ENCODE measurements around the gene IFI27.
"Not testable (repeated sequence)": the region's sequence is repeated elsewhere in the genome, so short reads cannot be mapped to it uniquely, and the experiment has no call there.

The IFI27 gene

DNA sequence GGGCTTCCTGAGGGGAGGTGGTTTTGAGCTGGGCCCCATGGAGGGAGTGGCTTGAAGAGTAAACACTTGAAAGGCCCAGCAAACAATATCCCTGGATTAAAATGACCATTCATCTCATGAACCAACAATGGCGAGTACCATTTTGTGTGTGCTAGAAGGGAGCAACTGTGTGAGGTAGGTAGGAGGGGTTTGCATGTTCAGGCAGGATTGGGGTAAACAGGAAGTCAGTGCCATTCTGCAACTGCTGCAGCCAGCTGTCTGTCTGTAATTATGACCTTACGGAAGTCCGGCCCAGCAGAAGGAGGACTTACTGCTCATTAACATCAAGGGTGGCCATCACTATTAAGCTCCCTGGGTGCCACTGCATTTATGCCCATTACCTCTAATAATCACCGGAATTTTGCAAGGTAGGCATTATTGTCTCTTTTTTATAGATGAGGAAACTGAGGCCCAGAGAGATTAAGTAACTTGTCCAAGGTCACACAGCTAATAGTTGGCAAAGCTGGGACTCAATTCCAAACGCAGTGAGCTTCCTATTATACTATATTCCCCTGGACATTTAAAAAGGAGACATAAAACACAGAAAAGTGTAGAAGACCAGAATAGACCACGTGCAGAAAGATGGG is 35.5 kb downstream of the IFI27 start:
- DNase-seq (ENCODE audit: low read depth): no peak
- H3K4me3 ChIP-seq (ENCODE audit: low read depth, low read length): no peak overlapping the region
- TF ChIP-seq CTCF (IDR thresholded peaks at IDR 0.05; ENCODE audit: control insufficient read depth, extremely low read depth, insufficient read depth): no peak

DNA sequence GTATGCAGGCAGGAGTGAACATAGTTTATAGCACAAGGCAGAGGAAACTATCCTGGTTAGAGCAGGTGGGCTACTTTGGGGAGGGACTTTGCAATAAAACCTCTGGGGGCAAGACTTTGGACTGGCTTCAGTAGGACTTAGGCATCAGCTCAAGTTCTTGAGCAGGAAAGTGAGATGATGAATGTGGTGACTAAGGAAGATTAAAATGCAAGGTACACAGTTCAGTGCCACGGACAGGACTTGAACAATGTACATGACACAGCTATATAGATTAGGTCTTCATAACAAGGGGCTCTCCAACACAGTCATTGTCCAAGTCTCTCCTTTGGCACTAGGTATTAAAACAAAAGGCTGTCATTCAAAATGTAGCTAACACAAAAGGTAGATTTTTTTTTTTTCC is 42.1 kb downstream of the IFI27 start:
- DNase-seq (ENCODE audit: low read depth): no peak
- no peak overlapping the region for H3K4me3 ChIP-seq (ENCODE audit: low read depth, low read length)
- TF ChIP-seq CTCF (IDR thresholded peaks at IDR 0.05; ENCODE audit: control insufficient read depth, extremely low read depth, insufficient read depth): no peak

DNA sequence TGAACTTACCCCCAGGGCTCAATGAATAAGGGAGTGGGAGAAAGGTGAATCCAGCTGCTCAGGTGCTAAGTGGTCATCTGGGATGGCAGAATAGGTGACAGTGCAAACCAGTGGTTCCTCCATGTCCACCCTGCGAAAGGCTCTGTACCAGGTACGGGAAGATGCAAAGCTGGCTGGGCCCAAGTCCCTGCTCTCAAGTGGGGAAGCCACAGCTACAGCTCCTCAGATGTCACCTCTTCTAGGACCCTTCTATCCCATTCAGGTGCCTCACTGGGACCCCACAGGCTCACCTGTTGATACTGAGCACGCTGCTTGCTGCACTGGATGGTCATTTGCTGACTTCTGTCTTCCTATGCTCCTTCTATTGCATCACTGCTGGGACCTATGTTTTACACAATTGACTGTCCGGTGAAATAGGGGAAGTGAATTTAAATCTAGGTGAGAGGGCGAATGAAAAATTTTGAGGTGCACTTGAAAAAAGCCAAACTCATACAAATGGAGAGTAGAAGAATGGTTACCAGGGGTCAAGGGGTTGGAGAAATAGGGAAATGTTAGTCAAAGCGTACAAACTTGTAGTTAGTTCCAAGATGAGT is 43.3 kb downstream of the IFI27 start:
- no peak overlapping the region for H3K4me3 ChIP-seq (ENCODE audit: low read depth, low read length)
- TF ChIP-seq CTCF (IDR thresholded peaks at IDR 0.05; ENCODE audit: control insufficient read depth, extremely low read depth, insufficient read depth): no peak
- DNase-seq (ENCODE audit: low read depth): no peak

GRCh38 chr14:94156143-94156542 is 45.6 kb downstream of the IFI27 start:
- H3K4me3 ChIP-seq (ENCODE audit: low read depth, low read length); DNase-seq (ENCODE audit: low read depth): not testable (repeated sequence)

- TF ChIP-seq CTCF (IDR thresholded peaks at IDR 0.05; ENCODE audit: control insufficient read depth, extremely low read depth, insufficient read depth): no peak
- no peak overlapping the region for H3K4me3 ChIP-seq (ENCODE audit: low read depth, low read length)
- no peak for DNase-seq (ENCODE audit: low read depth)
These were observed 46.7 kb downstream of the IFI27 start for GRCh38 chr14:94157197-94157596.

DNA sequence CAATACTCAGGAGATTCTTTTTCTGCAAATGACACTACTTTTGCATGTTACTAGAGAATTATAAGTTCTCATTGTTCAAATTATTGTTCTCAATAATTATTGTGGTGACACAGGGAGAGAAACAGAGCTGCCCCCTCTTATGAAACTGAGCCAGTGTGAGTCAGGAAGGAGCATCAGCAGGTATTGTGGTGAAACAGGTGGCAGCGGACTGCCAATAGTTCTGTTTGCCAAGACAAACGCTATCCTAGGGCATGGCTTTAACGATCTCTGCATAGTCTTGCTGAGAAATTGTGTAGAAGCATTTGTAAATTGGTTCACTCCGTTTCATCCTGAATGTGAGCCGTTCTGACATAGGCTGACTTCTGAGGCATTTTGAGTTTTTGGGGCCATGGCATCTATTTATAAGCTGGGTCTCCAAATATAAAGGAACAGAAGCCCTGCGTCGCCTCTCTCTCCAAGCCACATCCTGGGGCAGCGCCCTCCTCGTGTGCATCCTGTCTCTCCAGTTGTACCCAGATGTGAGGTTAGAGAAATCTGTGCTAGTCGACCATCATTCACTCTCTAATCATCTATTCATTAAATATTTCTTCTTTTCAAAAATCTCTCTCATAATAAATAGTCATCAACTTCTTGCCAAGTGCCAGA is 47.8 kb downstream of the IFI27 start:
- no peak for DNase-seq (ENCODE audit: low read depth)
- no peak overlapping the region for H3K4me3 ChIP-seq (ENCODE audit: low read depth, low read length)
- no peak for TF ChIP-seq CTCF (IDR thresholded peaks at IDR 0.05; ENCODE audit: control insufficient read depth, extremely low read depth, insufficient read depth)

DNA sequence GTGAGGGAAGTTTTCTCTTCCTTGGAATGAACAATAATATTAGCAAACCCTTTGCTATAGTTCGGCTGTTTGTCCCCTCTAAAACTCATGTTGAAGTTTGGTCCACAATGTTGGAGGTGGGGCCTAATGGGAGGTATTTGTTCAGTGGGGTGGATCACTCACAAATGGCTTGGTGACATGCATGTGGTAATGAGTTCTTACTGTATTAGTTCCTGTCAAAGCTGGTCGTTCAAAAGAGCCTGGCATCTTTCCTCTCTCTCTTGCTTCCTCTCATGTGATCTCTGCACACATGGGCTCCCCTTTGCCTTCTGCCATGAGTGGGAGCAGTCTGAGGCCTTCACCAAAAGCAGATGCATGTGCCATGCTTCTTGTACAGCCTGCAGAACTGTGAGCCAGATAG is 50.5 kb downstream of the IFI27 start:
- no peak for DNase-seq (ENCODE audit: low read depth)
- no peak overlapping the region for H3K4me3 ChIP-seq (ENCODE audit: low read depth, low read length)
- no peak for TF ChIP-seq CTCF (IDR thresholded peaks at IDR 0.05; ENCODE audit: control insufficient read depth, extremely low read depth, insufficient read depth)

Data from LNCaP clone FGC (cell line).